NCI-H1092 (cell line): Measurements from ENCODE around the gene CERCAM.
"Not testable (repeated sequence)": the region's sequence is repeated elsewhere in the genome, so short reads cannot be mapped to it uniquely, and the experiment has no call there.

Experiments used
- DNase-seq: peaks from one replicate; lab custom pipeline; 2025; lab: John Stamatoyannopoulos, UW

CERCAM gene

GRCh38 chr9:128393145-128393775 is 27.4 kb upstream of the CERCAM start:
- DNase-seq: no peak

GRCh38 chr9:128393970-128394369 is 26.7 kb upstream of the CERCAM start:
- DNase-seq: no peak

GRCh38 chr9:128394379-128395168 is 26.1 kb upstream of the CERCAM start:
- DNase-seq: no peak

DNA sequence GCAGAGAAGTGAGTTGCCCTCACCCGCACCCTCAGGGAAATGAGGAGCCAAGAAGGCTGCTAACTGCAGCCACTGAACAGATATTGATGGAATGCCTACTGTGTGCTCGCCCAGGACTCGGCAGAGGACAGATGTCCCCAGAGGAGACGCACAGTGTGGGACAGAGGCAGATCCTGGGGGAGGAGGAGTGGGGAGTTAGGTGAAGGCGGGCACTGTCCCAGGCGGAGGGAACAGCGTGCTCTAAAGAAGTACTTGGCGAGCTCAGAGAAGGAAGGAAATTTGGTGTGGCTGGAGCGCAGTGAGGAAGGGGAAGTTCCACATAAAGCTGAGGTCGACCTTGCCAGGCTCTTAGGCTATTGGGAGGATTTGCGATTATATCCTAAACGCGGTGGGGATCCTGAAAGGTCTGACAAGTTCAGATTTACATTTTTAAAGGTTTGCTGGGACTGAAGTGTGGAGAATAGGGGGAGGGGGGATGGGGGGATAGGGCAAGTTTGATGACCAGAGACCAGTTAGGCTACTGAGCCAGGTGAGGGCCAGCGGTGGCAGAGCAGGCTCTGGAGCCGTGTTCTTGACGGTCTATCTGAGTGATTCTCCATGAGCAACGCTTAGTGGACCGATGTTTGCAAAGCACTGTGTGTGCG is 23.6 kb upstream of the CERCAM start:
- DNase-seq: no peak

DNA sequence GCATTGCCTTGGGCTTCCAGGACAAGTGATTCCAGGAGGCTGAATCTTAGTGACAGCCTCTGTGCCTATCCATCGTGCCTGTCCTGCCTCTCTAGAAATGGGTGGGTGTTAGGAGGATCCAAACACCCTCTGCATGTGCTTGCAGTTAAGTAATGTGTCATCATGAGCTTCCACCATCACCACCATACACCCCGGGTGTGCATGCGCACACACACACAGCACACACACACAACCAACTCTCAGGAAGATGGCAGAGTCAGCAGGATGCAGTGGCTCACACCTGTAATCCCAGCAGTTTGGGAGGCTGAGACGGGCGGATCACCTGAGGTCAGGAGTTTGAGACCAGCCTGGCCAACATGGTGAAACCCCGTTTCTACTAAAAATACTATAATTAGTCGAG is 22.8 kb upstream of the CERCAM start:
- no peak for DNase-seq

DNA sequence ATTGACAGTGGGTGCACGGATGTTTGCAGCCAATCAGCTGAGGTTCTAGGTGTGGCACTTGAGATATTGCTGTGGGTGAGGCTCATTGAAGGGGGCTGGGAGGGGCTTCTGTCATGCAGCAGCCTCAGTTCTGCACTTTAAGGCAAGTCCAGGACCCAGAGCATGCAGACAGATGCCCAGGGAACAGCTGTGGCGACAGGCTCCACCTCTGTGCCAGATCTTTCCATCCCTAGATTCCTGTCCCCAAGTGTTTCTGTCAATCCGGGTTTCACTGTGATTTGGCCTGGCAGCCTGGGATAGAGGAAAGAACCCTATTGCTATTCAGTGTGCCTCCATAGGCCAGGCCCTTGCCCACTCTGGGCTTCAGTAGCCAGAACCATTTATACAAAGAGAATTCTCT is 20.8 kb upstream of the CERCAM start:
- DNase-seq: no peak

DNA sequence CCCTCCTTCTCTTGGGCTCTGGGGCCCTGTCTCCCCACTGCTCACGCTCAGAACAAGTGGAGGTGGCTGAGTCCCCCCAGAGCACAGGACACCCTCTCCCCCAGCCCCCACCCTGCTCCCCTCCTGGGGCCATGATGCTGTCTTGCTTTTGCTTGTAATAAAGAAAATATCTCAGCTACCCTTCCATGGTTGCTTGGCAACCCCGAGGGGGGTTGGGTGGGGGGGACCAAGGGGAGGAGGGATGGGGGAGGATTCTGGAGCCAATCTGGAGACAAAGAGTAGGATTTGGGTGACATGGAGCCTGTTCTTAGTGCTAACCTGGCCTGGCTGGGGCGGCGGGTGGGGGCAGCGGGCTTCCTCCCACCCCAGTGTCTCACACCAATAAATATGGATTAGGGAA is 16.1 kb upstream of the CERCAM start:
- no peak for DNase-seq

DNA sequence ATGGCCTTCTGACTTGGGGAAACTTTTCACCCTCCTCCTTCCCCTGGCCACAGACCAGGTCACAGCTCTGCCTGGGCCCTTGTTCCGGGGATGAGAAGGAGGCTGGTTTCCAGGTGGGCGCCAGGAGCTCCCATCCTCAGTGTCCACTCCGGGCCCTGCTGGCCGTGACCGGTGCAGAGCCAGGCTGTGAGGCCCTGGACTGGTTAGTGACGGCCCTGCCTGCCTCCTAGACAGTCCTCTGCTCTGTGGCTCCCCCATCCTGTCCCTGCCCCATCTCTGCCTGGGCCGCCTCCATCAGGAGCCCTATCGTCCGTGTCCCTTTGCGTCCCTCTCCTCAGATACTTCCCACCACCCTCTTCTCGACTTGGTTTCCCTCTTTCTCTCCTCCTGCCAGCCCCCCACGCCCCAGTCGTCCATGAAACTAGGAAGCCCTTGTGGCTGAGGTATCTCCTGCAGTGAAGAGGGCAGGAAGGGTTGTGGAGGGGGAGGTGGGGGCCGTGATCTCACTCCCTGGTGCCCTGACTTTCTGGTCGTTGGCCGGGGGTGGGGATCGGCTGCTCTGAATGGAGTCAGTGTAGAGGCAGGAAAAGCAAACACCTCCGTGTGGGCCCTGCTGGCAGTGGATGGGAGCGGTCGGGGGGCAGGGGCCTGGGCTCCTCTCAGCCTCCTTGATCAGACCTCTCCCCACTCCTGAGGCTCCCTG is 15.4 kb upstream of the CERCAM start:
- no peak for DNase-seq

- DNase-seq: no peak
Observed at GRCh38 chr9:128405780-128406171, 14.9 kb upstream of the CERCAM start.

DNA sequence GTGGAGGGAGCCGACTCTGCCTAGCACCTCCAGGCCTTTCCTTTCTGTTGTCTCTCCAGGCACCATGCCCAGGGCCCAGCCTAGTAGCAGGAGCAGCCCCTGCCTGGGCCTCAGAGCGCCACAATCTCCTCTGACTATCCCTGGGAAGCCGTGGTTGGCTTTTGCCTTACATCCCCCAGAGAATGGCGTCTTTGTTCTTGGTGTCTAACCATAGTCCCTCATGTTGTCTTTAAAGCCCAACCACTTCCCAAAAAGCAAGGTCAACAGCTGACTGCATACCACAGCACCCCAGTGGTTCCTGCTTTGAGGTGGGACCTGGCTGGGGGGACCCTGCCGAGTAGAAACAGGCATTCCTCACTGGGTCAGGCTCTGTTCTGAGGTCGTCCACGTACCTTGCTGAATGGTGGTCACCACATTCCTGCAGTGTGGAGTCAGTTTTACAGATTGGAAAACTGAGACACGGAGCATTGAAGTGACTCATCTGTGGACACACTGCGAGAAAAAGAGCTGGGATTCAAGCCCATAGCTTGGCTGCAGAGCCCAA is 13.7 kb upstream of the CERCAM start:
- no peak for DNase-seq

- DNase-seq: no peak
Observed at GRCh38 chr9:128408963-128409431, 11.7 kb upstream of the CERCAM start.

DNA sequence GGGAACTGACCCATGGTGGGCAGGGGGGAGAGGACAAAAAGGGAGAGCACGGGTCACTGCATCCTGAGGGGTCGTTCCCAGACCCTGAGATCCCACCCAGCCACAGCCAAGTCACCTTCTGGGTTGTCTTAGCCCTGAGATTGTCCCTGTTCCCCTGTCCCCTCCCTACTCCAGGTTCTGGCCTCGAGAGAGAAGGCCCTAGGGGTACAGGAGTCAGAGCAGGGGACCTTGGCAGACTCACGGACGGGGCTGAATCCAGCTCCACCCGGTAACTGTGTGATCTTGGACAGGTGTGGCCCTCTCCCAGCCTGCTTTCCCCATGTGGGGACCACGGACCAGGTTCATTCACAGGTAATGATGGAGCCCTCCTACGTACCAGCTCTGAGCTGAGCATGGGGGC is 11.2 kb upstream of the CERCAM start:
- DNase-seq: no peak

- no peak for DNase-seq
Observed at GRCh38 chr9:128409978-128410377, 10.7 kb upstream of the CERCAM start.

DNA sequence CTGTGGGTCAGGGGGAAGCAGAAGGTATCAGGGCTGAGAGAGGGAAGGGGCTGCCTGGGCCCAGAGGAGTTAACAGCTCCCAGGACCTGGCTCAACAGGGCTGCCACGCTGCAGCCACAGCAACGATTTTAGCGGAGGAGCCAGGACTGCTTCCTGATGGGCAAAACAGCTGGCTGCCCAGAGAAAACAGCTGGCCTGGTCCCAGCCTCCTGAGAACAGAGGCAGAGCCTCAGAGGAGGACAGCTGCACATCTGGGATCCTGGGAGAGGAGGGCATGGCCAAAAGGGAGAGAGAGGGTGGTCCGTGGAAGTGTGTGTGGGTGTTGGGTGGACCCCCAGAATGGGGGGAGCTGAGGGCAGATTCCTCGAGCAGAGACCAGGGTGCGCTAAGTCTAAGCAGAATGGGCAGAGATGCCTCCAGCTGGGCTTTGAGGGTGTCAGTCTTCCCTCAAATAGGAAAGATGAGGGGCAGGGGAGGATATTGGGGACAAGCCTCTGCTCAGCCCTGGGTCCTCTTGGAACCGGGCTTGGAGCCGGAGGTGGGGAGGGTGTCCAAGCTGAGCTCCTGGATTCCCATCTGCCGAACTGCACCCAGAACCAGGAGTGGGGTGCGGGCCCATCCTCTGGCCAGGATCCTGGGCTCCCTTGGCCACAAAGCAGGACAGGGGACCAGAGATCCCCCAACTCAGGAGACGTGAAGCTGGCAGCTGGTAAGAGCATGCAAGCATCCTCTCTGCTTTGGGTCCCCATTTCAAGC is 9.1 kb upstream of the CERCAM start:
- no peak for DNase-seq

- DNase-seq: peak; percentile 71
Observed at GRCh38 chr9:128412120-128412790, 8.4 kb upstream of the CERCAM start.

DNA sequence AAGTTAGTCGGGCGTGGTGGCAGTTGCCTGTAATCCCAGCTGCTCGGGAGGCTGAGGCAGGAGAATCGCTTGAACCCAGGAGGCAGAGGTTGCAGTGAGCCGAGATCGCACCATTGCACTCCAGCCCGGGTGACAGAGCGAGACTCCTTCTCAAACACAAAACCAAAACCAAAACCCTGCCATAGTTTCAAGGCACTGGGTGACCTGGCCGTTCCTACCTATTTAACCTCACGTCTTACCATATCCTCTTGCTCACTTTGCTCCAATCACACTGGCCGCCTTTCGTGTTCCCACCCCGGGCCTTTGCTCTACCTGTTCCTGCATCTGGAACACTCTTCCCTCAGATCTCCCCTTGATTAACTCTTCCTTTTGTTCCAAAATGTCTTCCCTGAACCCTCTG is 6.9 kb upstream of the CERCAM start:
- not testable (repeated sequence) for DNase-seq

DNA sequence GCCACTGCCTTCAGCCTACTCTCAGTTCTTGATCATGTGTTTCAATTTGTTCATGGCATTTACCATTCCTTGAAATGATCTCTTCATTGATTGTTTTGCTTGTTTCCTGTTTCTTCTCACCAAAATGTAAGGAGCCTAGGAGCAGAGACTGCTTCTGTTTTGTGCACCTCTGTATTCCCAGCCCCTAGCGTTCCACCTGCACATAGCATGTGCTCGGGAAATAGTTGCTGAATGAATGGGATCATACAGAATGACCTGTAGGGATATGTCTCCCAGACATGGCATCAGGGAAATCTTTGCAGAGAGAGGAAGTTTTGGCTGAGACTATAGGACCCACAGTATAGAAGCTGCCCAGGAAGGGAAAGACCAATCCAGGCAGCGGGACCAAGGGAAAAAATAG is 6.2 kb upstream of the CERCAM start:
- DNase-seq: no peak

- no peak for DNase-seq
Observed at GRCh38 chr9:128415281-128415680, 5.4 kb upstream of the CERCAM start.

DNA sequence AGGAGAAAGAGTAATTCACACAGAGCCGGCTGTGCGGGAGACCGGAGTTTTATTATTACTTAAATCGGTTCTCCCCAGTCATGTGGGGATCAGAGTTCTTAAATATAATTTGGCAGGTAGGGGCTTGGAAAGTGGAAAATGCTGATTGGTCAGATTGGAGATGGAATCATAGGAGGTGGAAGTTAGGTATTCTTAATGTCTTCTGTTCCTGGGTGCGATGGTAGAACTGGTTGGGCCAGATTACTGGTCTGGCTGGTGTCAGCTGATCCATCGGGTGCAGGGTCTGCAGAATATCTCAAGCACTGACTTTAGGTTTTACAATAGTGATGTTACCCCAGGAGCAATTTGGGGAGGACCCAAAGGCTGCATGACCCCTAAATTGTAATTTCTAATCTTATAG is 4.6 kb upstream of the CERCAM start:
- DNase-seq: no peak

- no peak for DNase-seq
Observed at GRCh38 chr9:128416432-128417019, 4.1 kb upstream of the CERCAM start.
